ENCODE data around the gene PTPN14.

DNA sequence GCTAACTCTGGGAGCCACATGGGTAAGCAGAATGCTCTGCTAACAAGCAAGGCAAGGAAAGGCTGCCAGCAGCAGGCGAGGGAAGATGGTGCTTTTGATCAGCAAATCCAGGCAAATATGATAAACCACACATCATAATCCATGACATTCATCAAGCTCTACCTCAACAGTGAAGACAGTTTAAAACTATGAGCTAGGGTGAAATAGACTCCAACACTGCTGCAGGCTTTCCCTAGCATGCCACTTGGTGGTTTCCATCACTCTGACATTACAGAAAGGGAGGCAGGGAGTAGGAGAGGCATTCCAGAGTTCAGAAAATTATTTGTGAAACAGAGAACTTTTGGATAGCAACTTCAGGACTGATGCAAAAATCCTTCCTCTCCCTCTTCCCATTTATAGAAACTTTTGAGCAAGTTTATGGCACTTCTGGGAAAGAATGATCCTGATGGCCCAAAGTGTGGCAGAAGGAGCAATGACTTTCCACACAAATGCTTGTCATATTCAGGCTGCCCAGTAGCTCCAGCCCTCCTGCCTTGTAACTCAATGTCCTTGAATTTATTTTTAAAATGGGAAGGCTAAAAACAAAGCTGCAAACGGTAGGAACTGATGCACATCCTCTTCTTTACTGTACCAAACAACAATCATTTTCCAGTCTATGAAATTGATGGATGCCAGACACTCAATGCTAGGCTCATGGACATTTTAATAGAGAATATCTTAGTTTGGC lies 199.7 kb downstream of the PTPN14 start:
- TF ChIP-seq POLR2A (IDR thresholded peaks at IDR 0.05): no peak
- TF ChIP-seq, protein P1, sequence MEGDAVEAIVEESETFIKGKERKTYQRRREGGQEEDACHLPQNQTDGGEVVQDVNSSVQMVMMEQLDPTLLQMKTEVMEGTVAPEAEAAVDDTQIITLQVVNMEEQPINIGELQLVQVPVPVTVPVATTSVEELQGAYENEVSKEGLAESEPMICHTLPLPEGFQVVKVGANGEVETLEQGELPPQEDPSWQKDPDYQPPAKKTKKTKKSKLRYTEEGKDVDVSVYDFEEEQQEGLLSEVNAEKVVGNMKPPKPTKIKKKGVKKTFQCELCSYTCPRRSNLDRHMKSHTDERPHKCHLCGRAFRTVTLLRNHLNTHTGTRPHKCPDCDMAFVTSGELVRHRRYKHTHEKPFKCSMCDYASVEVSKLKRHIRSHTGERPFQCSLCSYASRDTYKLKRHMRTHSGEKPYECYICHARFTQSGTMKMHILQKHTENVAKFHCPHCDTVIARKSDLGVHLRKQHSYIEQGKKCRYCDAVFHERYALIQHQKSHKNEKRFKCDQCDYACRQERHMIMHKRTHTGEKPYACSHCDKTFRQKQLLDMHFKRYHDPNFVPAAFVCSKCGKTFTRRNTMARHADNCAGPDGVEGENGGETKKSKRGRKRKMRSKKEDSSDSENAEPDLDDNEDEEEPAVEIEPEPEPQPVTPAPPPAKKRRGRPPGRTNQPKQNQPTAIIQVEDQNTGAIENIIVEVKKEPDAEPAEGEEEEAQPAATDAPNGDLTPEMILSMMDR (IDR thresholded peaks at IDR 0.05): no peak
